ENCODE results near the gene RBM6. TPM values are rescaled to one million over a fixed set of nuclear protein-coding genes. Genes with fewer than 3 reads are reported as not detected.

RBM6 gene
- total and polyA plus RNA-seq, 11 donors: 21.1 to 75.1 (median 32.6) TPM

DNA sequence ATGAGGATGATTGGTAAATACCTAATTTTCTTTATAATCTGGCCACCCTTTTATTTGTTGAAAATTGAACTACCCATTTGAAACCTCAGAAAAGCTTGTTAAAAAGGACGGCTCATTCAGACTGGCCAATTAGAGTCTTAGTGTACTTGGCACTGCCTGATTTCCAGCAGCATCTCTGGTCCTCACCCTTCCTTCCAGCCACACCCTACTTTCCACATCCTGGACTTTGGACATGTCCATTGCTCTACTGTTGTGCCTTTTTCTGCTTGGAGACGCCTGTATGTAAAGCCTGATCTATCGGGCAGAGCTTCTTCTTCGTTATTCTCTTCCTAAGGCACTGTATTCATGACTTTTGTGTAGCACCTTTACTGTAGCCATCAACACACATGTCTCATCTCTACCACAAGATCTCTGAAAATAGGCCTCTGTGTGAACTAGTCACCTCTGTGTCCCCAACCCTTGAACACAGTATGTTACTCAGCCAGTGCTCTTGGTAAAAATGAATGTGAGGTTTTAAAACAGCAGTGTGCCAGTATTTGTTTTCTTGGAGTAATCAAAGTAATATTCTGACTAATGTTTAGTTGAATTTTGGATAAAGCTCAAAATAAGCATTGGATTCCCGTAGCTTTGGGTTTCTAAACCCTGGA, 155.5 kb downstream of the RBM6 start:
- no peak overlapping the region for H3K27ac ChIP-seq
- peaks cover under 1 to 35% (median 12%) of the 10 kb centered on the region in 12 donors for H3K4me1 ChIP-seq
- peaks cover 6 to 100% (median 100%) of the 10 kb centered on the region in 9 donors for H3K36me3 ChIP-seq
- H3K9me3 ChIP-seq: no peaks in the 10 kb centered on the region
- H3K4me3 ChIP-seq: no peak overlapping the region
- no peaks in the 10 kb centered on the region for H3K27me3 ChIP-seq
- ATAC-seq: peak in 1 of 4 donors; percentile 19
- WGBS, 4 donors: 72 to 91% (median 78%) methylated on average over 5 of the region's 5 CpGs
- TF ChIP-seq, protein P1, sequence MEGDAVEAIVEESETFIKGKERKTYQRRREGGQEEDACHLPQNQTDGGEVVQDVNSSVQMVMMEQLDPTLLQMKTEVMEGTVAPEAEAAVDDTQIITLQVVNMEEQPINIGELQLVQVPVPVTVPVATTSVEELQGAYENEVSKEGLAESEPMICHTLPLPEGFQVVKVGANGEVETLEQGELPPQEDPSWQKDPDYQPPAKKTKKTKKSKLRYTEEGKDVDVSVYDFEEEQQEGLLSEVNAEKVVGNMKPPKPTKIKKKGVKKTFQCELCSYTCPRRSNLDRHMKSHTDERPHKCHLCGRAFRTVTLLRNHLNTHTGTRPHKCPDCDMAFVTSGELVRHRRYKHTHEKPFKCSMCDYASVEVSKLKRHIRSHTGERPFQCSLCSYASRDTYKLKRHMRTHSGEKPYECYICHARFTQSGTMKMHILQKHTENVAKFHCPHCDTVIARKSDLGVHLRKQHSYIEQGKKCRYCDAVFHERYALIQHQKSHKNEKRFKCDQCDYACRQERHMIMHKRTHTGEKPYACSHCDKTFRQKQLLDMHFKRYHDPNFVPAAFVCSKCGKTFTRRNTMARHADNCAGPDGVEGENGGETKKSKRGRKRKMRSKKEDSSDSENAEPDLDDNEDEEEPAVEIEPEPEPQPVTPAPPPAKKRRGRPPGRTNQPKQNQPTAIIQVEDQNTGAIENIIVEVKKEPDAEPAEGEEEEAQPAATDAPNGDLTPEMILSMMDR (IDR thresholded peaks at IDR 0.05): no peak
- no peak for TF ChIP-seq POLR2A (IDR thresholded peaks at IDR 0.05)
- intact Hi-C loops (cut with DNase I): no loop called here
- no peak for DNase-seq

DNA sequence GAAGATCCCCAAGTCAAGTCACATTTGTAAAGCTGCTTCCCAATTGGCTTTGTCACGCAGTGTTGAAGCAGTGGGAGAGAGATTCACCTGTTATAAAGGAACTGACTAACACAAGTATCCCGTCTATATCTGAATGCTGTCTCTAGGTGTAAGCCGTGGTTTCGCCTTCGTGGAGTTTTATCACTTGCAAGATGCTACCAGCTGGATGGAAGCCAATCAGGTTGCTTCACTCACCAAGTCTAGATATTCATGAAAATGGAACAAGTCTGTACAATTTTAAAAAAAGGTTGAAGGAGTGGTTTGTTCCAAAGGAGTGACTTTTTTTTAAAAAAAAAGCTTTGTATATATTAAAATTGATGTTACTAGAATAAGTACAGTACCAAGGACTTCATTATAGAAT, 160.4 kb downstream of the RBM6 start:
- intact Hi-C loops (cut with DNase I): no loop called here
- no peak overlapping the region for H3K4me3 ChIP-seq
- DNase-seq (no peak), ATAC-seq (no peak)
- H3K4me1 ChIP-seq: peaks cover 0 to 17% (median 1%) of the 10 kb centered on the region in 12 donors
- no peaks in the 10 kb centered on the region for H3K27me3 ChIP-seq
- no peaks in the 10 kb centered on the region for H3K9me3 ChIP-seq
- H3K27ac ChIP-seq: peak overlapping the region in 1 of 12 donors; percentile 7
- no peak for TF ChIP-seq POLR2A (IDR thresholded peaks at IDR 0.05)
- TF ChIP-seq, protein P1 (IDR thresholded peaks at IDR 0.05): no peak
- peaks cover 2 to 100% (median 100%) of the 10 kb centered on the region in 9 donors for H3K36me3 ChIP-seq
- 73 to 82% (median 79%) methylated on average over 5 of the region's 5 CpGs for WGBS, 4 donors

DNA sequence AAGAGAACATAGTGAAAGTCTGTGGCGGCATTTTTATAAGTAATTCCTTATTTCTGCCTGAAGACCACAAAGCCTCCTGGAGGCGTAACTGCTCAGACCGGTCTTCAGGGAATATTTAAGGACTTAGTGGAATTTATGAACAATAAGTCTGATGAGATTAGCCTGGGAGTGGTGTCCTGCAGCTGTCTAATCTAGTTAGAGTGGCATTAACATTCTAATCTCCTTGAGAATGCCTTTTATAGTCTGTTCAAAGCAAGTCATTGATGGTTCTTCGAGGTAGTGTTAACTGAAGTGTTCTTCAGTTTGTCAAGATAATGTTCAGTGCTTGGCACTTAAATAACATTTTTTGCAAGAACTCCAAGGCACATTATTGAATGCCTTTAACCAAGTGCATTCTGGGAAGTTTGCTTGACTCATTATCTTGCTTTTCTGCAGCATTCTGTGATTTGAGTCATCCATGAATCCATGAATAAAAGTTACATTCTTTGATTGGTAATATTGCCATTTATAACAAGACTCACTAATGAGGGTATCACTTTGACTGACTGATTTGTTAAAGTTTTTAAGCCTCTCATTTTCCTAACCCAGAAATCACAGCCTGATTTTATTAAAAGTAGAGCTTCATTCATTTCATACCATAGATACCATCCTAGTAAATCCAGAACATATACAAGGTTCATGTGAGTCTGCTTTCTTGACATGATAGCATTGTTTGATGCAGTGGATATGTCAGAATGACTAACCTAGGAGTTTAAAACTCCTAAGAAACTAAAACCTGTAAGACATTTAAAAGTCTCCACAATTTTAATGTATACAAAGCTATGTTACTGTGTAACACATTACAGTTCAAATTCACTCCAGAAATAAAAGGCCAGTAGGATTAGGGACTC, 161.3 kb downstream of the RBM6 start:
- no peak for DNase-seq
- 52 to 56% (median 54%) methylated on average over 4 of the region's 4 CpGs for WGBS, 4 donors
- Histone ChIP-seq H3K27ac (peak overlapping the region in 2 of 12 donors; percentile 7 to 15), H3K36me3 (peaks cover 2 to 100% (median 100%) of the 10 kb centered on the region in 9 donors), H3K27me3 (no peaks in the 10 kb centered on the region), H3K4me1 (peaks cover 0 to 14% (median 0%) of the 10 kb centered on the region in 12 donors), H3K4me3 (no peak overlapping the region), H3K9me3 (no peaks in the 10 kb centered on the region)
- intact Hi-C loops (cut with DNase I): no loop called here
- TF ChIP-seq, protein P1 (IDR thresholded peaks at IDR 0.05): no peak
- TF ChIP-seq POLR2A (IDR thresholded peaks at IDR 0.05): no peak
- peak in 2 of 4 donors; percentile 62 to 72 for ATAC-seq

DNA sequence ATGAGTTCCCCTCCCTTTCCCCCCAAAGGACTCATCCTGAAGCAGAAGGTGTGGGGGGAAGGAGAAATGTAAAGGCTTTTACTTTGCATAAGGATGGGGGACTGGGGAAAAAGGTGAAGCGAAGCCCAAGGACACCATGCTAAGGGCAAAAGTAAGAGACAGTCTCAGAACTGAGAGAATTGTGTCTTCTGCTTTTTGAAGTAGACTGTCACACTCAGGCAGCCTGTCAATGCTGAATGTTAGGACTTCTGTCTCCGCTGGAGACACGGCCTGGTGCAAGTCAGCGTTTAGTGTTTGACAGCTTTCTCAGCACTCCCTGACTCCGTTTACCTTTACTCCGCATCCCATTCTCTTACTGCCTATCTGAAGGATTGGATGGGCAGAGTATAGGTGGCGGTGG, 162.6 kb downstream of the RBM6 start:
- H3K27me3 ChIP-seq: no peaks in the 10 kb centered on the region
- TF ChIP-seq POLR2A (IDR thresholded peaks at IDR 0.05): no peak
- TF ChIP-seq, protein P1 (IDR thresholded peaks at IDR 0.05): no peak

More for the DNA sequence above, 162.6 kb downstream of the RBM6 start:
- DNase-seq (no peak), ATAC-seq (no peak)
- Histone ChIP-seq H3K9me3 (no peaks in the 10 kb centered on the region), H3K27ac (no peak overlapping the region), H3K4me1 (peaks cover 0 to 12% (median 0%) of the 10 kb centered on the region in 12 donors), H3K4me3 (no peak overlapping the region), H3K36me3 (peaks cover 2 to 100% (median 100%) of the 10 kb centered on the region in 9 donors)
- WGBS, 4 donors: 91 to 95% (median 93%) methylated on average over 7 of the region's 7 CpGs
- intact Hi-C loops (cut with DNase I): no loop called here

Measured in heart left ventricle (tissue), 16 donors.